ENCODE results near the gene MIGA2.
A peak's percentile ranks its signal among the peaks of the same experiment; 100 is the strongest.
"Not testable (repeated sequence)": the region's sequence is repeated elsewhere in the genome, so short reads cannot be mapped to it uniquely, and the experiment has no call there.

MIGA2 gene, protein sequence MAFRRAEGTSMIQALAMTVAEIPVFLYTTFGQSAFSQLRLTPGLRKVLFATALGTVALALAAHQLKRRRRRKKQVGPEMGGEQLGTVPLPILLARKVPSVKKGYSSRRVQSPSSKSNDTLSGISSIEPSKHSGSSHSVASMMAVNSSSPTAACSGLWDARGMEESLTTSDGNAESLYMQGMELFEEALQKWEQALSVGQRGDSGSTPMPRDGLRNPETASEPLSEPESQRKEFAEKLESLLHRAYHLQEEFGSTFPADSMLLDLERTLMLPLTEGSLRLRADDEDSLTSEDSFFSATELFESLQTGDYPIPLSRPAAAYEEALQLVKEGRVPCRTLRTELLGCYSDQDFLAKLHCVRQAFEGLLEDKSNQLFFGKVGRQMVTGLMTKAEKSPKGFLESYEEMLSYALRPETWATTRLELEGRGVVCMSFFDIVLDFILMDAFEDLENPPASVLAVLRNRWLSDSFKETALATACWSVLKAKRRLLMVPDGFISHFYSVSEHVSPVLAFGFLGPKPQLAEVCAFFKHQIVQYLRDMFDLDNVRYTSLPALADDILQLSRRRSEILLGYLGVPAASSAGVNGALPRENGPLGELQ

DNA sequence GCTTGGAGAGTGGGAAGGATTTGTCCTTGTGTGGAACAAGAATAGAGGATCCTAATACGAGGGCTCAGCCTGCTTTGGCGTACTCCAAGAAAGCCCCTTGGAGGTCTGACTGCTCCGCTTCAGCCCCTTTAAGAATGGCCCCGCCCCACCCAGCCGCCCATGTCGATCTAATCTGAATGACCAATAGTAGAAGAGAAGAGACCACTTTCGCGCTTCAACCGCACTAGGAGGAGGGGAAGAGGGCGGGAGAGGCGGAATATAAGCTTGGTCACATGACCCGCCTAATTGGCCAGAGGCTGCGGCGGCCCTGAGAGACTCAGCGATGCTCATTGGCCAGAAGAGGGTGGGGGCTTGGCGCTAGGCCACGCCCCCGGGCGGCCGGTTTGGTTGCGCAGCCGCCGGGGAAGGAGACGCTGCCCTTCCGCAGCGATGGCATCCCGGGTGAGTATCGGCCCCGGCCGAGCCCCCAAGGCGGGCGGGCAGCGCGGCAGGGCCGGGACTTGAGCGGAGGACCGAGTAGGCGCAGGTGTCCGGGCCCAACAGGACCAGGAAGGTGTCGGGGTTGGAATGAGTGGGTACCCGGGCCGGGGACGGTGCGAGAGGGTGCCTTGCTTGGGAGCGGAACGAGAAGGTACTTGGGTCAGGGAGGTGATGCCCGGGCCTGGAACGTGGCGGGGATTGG lies at the start of gene MIGA2:
Gene MIGA2, plus strand, starts transcription at position 386 of the 682 bp plus-strand sequence. CDS start 3,969 bp downstream, outside the sequence.
- peak; percentile 79 to 86 for DNase-seq (ENCODE audit: low read depth in 2 of 2)

DNA sequence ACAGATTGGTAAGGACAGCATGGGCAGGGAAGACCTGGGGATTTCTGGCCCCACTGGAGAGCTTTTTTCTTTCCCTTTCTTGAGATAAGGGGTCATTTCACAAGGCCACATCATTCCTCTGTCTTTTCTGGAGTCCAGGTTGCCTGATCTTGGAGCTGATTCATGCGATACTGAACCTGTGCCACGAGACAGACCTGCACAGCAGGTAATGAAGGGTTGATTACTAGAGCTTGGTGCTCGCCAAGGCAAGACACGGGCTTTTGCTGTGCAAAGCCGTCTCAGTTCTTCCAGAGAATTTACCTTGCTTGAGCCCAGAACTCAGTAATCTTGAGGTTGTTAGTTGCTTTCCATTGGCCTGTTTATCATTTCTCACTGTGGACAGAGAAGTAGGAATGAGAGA lies 49.8 kb upstream of the MIGA2 start:
- no peak for DNase-seq (ENCODE audit: low read depth in 2 of 2)

DNA sequence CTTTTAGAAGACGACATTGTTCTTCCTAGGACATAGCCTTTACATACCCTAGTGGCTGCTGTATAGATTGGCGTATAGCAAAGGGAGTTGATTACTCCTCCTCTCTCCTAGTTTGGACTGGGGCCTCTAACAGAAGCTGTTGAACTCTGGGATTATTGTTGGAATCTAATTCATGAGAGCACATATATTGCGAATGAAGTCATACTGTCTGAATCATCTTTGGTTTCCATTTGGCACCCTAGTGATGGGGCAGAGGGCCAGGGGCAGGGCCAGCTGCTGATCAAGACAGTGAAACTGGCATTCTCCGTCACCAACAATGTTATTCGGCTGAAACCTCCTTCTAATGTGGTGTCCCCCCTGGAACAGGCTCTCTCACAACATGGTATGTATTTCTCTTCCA lies 48.6 kb upstream of the MIGA2 start:
- no peak for DNase-seq (ENCODE audit: low read depth in 2 of 2)

DNA sequence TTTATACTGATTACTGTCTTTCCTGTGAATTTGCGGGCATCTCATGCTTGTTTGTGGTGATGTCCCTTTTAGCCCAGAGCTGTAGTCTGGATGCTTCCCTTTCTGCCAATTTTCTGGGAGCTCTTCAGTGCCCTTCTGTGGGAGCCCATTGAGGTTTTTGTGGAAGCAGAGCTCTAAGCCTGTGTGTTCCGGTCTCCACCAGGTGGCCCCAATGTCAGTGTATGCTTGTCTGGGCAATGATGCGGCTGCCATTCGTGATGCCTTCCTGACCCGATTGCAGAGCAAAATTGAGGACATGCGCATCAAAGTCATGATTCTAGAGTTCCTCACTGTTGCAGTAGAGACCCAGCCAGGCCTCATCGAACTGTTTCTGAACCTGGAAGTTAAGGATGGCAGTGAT lies 43.4 kb upstream of the MIGA2 start:
- DNase-seq (ENCODE audit: low read depth in 2 of 2) = no peak

DNA sequence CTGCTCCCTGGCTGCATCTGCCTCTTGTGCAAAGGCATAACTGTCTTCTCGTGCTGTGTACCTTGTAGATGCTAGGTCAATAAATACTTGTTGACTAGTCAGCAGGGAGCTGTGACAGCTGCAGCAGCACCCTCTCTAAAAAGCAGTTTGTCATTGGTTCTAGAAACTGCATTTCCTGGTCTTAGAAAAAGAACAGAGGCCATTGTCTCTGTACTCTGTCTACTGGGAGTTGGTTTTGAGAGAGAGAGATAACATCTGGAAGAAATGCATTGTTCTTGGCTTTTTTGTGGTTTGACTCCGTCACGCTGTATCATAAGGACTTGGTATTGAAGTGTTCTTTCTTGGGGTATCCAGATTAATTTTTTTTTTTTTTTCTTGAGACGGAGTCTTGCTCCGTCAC lies 40.6 kb upstream of the MIGA2 start:
- no peak for DNase-seq (ENCODE audit: low read depth in 2 of 2)

DNA sequence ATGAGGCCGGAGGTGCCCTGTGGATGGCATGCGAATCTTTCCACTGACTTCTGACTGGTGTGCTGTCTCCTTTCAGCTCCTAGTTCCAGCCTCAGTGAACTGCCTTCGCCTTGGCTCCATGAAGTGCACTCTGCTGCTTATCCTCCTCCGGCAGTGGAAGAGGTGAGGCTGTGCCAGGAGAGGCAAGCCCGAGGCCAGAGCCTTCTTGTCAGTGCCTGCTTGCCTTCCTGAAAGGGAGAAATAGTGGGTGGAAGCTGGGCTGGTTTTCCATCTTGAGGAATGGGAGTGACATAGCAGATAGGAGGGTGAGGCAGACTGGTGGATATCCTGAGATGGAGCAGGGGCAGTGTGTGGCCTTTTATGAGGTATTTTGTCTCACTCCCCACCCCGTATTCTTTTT lies 38.0 kb upstream of the MIGA2 start:
- no peak for DNase-seq (ENCODE audit: low read depth in 2 of 2)

DNA sequence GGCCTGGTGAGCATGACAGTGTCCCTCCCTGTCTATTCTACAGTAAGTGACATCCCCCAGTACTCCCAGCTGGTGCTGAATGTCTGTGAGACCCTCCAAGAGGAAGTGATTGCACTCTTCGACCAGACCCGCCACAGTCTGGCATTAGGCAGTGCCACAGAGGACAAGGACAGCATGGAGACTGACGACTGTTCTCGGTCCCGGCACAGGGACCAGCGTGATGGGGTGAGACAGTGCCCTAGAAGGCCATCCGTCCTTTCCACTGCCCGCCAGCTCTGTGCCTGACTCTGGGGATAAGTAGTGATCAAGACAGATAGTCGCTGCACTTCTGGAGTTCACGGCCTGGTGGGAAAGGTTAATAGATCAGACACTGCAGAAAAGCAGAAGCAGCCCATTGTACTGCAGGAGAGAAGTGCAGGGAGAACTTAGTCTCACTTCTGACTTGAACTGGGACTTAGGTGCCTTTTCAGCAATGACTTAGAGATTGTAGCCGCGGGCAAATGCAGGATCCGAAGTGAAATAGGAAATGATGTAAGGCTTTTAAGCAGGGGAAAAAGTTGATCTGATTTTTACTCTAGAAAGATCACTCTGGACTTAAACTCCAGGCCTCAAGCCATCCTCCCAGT lies 36.7 kb upstream of the MIGA2 start:
- no peak for DNase-seq (ENCODE audit: low read depth in 2 of 2)

DNA sequence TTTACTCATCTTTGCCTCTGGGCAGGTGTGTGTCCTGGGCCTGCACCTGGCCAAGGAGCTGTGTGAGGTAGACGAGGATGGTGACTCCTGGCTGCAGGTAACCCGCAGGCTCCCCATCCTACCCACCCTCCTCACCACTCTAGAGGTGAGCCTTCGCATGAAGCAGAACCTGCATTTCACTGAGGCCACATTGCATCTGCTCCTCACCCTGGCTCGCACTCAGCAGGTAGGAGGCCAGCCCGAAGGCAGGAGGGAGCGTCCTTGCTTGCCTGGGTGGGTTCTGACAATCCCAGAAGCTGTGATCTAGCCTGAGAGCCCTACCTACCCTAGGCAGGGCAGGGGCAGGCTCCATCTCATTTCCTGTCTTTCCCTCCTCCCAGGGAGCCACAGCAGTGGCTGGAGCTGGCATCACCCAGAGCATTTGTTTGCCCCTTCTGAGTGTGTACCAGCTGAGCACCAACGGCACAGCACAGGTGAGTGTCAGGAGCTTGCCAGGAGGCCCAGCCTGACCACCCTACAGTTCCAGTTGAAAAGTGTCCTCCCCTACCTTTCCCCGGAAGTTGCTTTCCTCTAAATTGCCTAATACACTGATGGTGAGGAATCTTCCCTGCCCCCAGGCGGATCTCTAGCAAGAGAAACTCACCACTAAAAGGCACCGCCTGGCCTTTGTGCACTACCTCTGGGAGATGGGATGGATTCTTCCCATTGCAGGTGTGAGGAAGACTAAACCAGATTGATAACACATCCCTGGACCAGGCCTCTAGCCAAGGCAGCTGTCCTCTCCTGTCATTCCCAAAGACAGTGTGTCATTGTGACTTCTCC lies 34.7 kb upstream of the MIGA2 start:
- DNase-seq (ENCODE audit: low read depth in 2 of 2) = no peak

DNA sequence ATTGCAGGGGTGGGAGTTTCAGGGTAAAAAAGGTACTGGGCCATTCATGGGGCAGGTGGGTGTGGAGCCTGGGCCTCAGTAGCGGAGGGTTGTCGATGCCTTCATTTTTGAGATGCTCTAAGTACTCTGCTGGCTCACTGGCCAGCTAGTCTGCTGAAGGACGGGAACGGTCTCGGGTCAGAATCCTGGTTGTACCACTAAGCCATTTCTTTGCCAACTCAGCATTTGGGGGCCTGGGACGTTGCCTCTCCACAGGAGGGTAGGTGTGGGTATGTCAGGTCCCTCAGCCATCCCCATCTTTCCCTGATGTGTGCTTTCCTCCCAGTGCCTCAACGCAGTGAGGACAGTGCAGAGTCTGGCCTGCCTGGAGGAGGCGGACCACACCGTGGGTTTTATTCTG lies 33.4 kb upstream of the MIGA2 start:
- DNase-seq (ENCODE audit: low read depth in 2 of 2) = no peak

DNA sequence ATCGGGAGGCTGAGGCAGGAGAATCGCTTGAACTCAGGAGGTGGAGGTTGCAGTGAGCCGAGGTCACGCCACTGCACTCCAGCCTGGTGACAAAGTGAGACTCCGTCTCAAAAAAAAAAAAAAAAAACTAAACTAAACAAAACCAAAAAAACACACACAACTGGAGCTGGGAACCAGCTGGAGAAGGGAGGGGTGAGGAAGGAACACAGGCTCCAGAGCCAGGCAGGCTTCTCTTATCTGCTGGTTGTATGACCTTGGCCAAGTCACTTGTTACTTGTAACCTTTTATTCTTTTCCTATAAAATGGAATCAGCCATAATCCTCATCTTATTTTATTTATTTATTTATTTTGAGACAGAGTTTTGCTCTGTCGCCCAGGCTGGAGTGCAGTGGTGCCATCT lies 32.3 kb upstream of the MIGA2 start:
- not testable (repeated sequence) for DNase-seq (ENCODE audit: low read depth in 2 of 2)

DNA sequence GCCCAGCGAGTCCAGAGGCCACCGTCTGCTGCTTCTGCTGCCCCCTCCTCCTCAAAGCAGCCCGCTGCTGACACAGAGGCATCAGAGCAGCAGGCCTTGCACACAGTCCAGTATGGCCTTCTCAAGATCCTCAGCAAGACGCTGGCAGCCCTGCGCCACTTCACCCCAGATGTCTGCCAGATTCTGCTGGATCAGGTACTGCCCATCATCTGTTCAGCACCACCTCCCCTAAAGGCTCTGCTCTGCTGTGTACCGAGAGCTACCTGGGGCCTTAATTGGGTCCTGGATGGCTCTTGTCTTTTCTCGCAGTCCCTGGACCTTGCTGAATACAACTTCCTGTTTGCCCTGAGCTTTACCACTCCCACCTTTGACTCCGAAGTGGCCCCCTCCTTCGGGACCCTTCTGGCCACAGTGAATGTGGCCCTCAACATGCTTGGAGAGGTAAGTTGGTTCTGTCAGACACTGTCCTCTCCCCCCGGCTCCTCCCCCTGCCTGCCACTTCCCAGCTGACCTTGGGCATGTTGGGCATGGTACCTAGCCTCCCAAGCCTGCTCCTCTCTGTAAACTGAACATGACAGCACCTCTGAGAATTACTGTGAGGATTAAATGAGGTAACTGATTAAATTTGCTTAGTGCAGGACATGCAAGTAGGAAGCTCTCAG lies 31.0 kb upstream of the MIGA2 start:
- DNase-seq (ENCODE audit: low read depth in 2 of 2) = no peak

DNA sequence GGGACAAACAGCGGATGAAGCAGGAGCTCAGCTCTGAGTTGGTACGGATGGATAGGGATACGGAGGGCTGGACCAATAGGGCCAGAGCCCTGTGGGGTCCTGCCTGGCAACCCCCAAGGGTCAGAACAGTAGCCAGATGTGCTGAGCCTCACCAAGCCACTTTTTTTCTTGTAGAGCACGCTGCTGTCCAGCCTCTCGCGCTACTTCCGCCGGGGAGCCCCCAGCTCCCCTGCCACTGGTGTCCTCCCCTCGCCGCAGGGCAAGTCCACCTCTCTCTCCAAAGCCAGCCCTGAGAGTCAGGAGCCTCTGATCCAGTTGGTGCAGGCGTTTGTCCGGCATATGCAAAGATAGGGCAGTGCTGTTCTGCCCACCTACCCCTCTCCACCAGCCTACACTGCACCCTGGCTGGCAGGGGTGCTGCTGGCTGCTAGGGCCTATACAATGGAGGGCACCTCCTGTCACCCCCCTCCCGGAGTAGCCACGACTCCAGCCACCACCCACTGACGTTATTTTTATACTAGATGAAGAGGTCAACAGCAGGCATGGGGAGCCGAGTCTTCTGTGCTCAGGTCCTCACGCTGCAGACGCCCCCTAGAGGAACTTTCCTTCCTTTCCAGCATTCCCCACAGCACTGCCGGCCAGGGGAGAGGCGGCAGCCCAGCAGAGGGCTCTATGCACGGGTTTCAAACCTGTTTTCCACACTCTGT lies 29.9 kb upstream of the MIGA2 start:
- peak; percentile 26 to 37 for DNase-seq (ENCODE audit: low read depth in 2 of 2)

DNA sequence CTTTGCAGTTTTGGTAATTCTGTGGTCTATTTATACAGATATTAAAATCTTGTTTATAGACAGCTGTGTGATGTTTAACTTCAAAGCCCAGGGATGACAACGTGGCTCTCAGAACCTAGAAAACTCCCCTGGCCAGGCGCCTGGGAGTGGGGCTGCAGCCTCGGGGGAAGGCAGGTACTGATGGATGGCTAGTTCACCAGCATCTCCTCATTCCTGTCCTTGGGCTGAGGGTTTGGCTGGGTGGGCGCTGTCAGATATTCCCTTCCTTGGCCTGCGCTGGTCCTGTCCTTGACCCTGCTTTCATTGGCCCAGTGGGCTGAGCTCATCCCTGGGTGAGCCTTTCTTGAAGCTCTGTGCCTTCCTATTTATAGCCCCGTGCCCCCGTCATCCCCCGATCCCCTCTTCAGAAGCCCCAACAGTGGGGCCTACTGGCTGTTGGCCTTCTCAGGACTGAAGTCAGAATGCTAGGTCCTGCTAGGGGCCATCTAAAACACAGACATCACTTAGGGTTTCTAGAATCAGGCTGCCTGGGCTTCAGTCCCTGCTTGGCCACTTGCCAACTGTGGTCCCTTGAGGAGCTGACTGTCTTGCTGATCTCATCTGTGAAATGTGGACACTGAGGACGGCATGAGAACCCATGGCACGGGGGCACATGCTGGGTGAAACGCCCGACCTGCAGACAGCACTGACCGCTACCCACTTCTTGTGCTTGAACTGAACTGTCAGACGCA lies 29.2 kb upstream of the MIGA2 start:
- DNase-seq (ENCODE audit: low read depth in 2 of 2) = no peak

DNA sequence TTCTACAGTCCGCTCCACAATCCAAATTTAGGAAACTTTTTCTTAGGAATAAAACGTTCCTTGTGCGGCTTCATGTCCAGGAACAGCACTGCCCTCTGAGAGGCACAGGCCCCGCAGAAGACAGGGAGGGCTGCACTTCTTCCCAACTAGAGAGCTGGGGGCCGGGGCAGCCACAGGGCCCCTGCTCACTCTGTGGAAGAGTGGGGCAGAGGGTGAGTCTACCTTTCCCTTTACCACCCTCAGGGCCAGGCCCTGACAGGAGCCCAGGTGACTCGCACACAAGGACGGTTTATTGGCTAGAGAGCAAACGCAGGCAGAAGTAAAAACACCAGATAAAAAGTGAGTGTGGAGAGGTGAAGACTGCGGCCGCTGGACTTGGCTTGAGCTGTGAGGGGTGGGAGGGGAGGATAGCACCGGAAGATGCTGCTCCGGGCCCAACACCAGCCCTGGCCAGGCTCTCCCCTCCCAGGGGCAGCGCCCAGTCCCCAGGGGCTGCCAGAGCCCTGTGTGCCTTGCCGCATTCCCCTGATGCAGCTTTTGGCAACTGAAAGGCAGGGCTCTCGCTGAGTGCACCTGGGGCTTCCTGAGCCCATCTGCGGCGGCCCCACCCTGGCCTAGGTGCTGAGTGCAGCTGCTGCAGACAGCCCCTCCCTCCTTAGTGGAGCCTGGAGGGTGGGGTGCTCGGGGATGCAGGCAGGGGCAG lies 28.5 kb upstream of the MIGA2 start:
- no peak for DNase-seq (ENCODE audit: low read depth in 2 of 2)

DNA sequence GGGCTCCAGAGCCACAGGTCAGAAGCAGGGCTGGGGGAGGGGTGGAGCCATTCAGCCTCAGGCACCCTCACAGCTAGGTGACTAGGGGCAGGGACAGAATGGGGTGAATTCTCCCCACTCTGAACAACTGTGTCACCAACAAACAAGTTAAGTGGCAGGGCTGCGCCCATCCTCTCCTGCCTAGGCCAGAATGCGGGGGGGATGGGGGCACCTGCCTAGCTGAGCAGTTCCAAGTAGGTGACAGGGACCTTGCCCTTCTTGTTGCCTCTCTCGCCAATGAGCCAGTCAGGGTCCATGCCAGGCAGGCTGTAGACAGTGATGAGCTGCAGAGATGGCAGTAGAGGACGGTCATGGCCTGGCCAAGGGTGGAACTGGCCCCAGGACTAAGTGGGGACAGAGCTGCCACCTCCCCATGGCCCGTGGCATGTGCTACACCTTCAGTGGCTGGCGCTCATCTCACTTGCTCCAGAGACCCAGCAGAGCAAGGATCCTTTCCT lies 27.9 kb upstream of the MIGA2 start:
- DNase-seq (ENCODE audit: low read depth in 2 of 2) = no peak

DNA sequence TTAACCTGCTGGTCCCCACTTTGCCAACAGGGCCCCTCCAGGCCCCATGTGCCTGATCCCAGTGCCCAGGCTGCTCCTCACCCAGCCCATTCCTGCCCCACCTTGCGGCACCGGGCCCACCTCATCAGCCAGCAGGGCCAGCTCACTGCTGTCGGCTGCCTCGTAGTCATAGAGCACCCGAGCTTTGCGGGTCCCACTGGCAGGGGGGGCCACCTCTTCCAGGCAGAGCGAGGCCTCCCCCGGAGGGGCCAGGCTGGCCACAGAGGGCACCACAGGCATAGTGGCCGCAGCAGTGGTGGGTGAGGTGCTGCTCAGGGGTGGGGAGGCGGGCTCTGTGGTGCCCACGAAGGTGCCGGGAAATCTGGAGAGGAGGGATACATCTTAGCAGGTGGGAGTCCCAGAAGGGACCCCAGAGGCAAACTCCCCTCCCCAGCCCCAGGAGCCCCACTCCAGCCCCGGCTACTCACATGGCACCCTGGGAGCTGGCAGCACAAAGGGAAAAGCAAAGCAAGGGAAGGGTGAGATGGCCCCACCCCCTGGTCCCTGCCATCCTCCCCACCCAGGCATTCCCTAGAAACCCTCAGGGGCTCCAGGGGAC lies 27.3 kb upstream of the MIGA2 start:
- no peak for DNase-seq (ENCODE audit: low read depth in 2 of 2)

DNA sequence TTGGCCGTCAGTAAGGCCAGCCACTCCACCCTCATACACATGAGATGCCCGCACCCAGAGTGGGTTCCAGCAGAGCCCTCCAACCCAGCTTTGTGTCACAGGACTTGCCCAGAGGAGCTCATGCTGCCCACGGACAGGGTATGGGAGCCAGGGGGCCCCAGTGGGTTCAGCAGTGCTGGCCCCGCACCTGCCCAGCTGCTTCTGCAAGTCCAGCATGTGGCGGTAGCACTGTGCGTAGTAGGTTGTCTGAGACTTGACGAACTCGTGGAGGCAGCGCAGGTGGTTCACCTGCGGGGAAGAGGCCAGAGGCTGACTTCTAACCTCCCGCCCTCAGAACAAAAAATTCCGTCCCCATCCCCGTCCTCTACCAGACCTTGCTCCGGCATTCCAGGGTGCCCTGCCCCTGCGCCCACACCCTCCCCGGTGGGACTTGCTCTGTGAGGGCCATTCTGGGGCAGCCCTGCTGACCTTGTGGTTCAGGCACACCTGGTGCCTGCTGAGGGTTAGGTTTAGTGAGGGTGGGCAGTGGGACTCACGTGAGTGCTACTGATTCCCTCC lies 26.8 kb upstream of the MIGA2 start:
- DNase-seq (ENCODE audit: low read depth in 2 of 2) = no peak
